CD4-positive, alpha-beta T cell (primary cell): ENCODE measurements around the gene DHDH. TPM values are rescaled to one million over a fixed set of nuclear protein-coding genes. Genes with fewer than 3 reads are reported as not detected.

Experiments
- ATAC-seq: fragments of 200-7000 bp; cut with Tn5 transposase; one replicate; pipeline ENCODE4 v1.10.0; 2022; ENCODE audit warnings: mild to moderate bottlenecking; ENCODE audit not compliant: poor library complexity
- CTCF ChIA-PET: fragments of 350-600 bp; sonication (Branson Sonifier 250); formaldehyde crosslinking; loops from one replicate; lab custom pipeline; 2021; ENCODE audit warnings: antibody characterized with exemption, inconsistent platforms; lab: Charles Lee
- POLR2A ChIA-PET: fragments of 350-600 bp; sonication (Branson Sonifier 250); formaldehyde crosslinking; loops from one replicate; lab custom pipeline; 2021; ENCODE audit warnings: antibody characterized with exemption, inconsistent platforms; lab: Charles Lee
- DNase-seq, 14 experiments: peaks; one replicate each; pipeline ENCODE4 v3.0.0-alpha.2; 2013 to 2020; ENCODE audit warnings: mixed read lengths in 2 of 14
- H3K27ac ChIP-seq, 2 donors: one replicate each; pipeline versions ENCODE4 v1.5.1 to v1.7.0; 2013; ENCODE audit warnings: low read length in 2 of 2, low read depth in 1 of 2, mild to moderate bottlenecking in 1 of 2
- H3K27me3 ChIP-seq, 2 experiments: 1 replicate in 1 of 2; 2 replicates in 1 of 2; pipeline versions ENCODE4 v1.6.1 to v1.7.0; 2013; ENCODE audit warnings: low read length in 2 of 2, control low read depth in 1 of 2, mild to moderate bottlenecking in 1 of 2, moderate library complexity in 1 of 2; ENCODE audit not compliant: insufficient read depth in 2 of 2, control insufficient read depth in 1 of 2
- H3K36me3 ChIP-seq: one replicate; pipeline ENCODE4 v1.6.1; 2013; ENCODE audit warnings: low read length, control low read depth; ENCODE audit not compliant: insufficient read depth
- H3K4me1 ChIP-seq: one replicate; pipeline ENCODE4 v1.6.1; 2013; ENCODE audit warnings: low read length, control low read depth; ENCODE audit not compliant: insufficient read depth
- H3K4me3 ChIP-seq: one replicate; pipeline ENCODE4 v1.5.1; 2013; ENCODE audit warnings: mild to moderate bottlenecking, low read length, moderate library complexity
- H3K9me3 ChIP-seq, 2 experiments: 1 replicate in 1 of 2; 2 replicates in 1 of 2; pipeline versions ENCODE4 v1.6.1 to v1.7.0; 2013; ENCODE audit warnings: low read length in 2 of 2, mild to moderate bottlenecking in 2 of 2, control low read depth in 1 of 2, moderate library complexity in 1 of 2; ENCODE audit not compliant: control insufficient read depth in 1 of 2, insufficient read depth in 1 of 2
- H3K27ac Mint-ChIP-seq: one replicate; pipeline ENCODE4 v1.8.0; 2020; ENCODE audit warnings: mixed read lengths
- H3K27me3 Mint-ChIP-seq: one replicate; pipeline ENCODE4 v1.8.0; 2021; ENCODE audit warnings: mixed read lengths
- H3K36me3 Mint-ChIP-seq: one replicate; pipeline ENCODE4 v1.8.0; 2021; ENCODE audit warnings: low read depth, mixed read lengths
- H3K4me1 Mint-ChIP-seq: one replicate; pipeline ENCODE4 v1.8.0; 2021; ENCODE audit warnings: low read depth, mixed read lengths
- H3K4me3 Mint-ChIP-seq: one replicate; pipeline ENCODE4 v1.8.0; 2020; ENCODE audit warnings: mild to moderate bottlenecking, mixed read lengths
- H3K9me3 Mint-ChIP-seq: one replicate; pipeline ENCODE4 v1.8.0; 2020; ENCODE audit warnings: mixed read lengths
- intact Hi-C, 2 experiments: fragments of 100-400 bp; cut with DNase I in 1 of 2; cut with micrococcal nuclease in 1 of 2; formaldehyde crosslinking; loops; one replicate each; pipeline versions ENCODE4 v1.15.1 to v1.9.0; 2023 to 2025; cut with DNase I, micrococcal nuclease
- total RNA-seq, 174 experiments: library from RNA in 2 of 174; stranded (reverse) in 2 of 174; gene quantifications; one replicate each; pipeline ENCODE4 v1.2.3 and lab custom pipeline; 2021 to 2026
- TF ChIP-seq, protein P1 (sequence below): fragments of 200-600 bp; IDR thresholded peaks from one replicate; pipeline ENCODE4 v1.8.0; 2022; ENCODE audit warnings: antibody characterized with exemption, mild to moderate bottlenecking

DHDH gene
- total RNA-seq, 2 experiments from 2014 or later = 1.1 to 1.8 TPM

DNA sequence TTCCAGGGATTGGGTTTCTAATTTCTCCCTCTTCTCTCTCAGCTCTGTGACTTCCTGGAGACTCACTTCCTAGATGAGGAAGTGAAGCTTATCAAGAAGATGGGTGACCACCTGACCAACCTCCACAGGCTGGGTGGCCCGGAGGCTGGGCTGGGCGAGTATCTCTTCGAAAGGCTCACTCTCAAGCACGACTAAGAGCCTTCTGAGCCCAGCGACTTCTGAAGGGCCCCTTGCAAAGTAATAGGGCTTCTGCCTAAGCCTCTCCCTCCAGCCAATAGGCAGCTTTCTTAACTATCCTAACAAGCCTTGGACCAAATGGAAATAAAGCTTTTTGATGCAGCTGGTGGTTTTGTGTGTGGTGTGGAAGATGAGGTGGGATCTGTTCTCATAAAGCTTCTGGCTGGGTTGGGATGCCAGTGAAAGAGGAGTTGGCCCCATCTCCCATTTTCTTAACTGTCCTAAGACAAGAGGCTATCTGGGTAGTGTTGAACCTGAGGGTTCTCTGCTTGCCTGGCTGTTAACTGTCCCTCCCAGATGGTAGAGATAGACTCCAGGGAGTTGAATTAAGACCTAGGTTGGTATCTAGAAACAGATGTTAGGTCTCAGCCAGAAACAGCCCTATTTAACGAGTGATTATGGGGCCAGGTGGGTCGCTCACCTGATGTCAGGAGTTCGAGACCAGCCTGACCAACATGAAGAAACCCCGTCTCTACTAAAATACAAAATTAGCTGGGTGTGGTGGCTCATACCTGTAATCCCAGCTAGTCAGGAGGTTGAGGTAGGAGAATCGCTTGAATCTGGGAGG is 33.2 kb downstream of the DHDH start:
- intact Hi-C loops = loop anchor here in 1 of 2 experiments (5.0 kb wide), 2 partner anchors 109 to 319 kb away; partner anchors contain the start of gene CA11
- H3K4me1 Mint-ChIP-seq = peaks cover 53% of the 10 kb centered on the region
- H3K27me3 Mint-ChIP-seq = no peaks in the 10 kb centered on the region
- H3K27me3 ChIP-seq = peaks cover 0 to 2% of the 10 kb centered on the region in 2 experiments
- H3K4me3 ChIP-seq = peak overlapping the region; percentile 85
- peaks cover 0 to 3% of the 10 kb centered on the region in 2 experiments for H3K9me3 ChIP-seq
- H3K27ac Mint-ChIP-seq = peak overlapping the region; percentile 97
- peak overlapping the region; percentile 97 for H3K4me3 Mint-ChIP-seq
- H3K36me3 Mint-ChIP-seq = peaks cover 47% of the 10 kb centered on the region
- no peak for ATAC-seq
- DNase-seq = no peak
- ChIA-PET CTCF (interaction anchor here (1.4 kb wide), 1 partner anchor 27 kb away, joined by 5 read pairs; the partner anchor contains the start of genes GYS1 and RUVBL2), POLR2A (interaction anchor here (0.9 to 3.8 kb wide), 19 partner anchors 10 to 673 kb away, joined by 3 to 41 read pairs (median 4); partner anchors contain the start of genes BAX, DHDH, GYS1 and NUCB1)
- H3K36me3 ChIP-seq = peaks cover 42% of the 10 kb centered on the region
- TF ChIP-seq, protein P1, sequence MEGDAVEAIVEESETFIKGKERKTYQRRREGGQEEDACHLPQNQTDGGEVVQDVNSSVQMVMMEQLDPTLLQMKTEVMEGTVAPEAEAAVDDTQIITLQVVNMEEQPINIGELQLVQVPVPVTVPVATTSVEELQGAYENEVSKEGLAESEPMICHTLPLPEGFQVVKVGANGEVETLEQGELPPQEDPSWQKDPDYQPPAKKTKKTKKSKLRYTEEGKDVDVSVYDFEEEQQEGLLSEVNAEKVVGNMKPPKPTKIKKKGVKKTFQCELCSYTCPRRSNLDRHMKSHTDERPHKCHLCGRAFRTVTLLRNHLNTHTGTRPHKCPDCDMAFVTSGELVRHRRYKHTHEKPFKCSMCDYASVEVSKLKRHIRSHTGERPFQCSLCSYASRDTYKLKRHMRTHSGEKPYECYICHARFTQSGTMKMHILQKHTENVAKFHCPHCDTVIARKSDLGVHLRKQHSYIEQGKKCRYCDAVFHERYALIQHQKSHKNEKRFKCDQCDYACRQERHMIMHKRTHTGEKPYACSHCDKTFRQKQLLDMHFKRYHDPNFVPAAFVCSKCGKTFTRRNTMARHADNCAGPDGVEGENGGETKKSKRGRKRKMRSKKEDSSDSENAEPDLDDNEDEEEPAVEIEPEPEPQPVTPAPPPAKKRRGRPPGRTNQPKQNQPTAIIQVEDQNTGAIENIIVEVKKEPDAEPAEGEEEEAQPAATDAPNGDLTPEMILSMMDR = no peak
- H3K9me3 Mint-ChIP-seq = no peaks in the 10 kb centered on the region
- peaks cover 56% of the 10 kb centered on the region for H3K4me1 ChIP-seq
- H3K27ac ChIP-seq = peak overlapping the region in 1 of 2 donors; percentile 71

DNA sequence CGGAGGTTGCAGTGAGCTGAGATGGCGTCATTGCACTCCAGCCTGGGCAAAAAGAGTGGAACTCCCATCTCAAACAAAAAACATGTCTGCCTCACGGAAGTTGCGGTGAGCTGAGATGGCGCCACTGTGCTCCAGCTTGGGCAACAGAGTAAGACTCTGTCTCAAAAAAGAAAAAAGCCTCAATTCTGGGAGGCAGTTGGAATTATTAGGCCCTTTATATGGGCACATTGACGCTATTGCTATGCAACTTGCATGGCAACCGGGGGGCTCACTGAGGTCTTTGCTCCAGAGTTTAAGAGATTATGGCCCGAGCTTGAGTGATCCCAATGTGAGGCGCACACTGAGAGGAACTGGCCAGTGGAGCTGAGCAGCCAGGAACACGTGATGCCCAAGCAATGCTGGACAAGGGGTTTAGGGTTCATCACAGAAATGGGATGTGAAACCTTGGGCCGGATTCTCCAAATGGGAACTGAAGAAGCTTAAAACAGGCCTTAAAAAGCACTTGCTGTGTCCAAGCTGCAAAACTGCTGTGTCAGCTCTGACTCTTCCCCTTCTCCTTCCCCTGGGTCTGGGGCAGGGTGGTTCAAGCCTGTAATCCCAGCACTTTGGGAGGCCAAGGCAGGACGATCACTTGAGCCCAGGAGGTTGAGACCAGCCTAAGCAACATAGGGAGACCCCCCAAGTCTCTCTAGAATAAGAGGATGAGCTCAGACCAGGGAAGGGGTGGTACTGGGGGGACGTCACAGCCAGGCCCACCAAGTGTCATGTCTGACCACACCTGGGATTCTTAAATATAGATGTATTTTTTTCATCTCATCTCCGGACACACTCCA is 34.1 kb downstream of the DHDH start:
- Histone ChIP-seq H3K36me3 (peaks cover 42% of the 10 kb centered on the region), H3K9me3 (peaks cover 0 to 3% of the 10 kb centered on the region in 2 experiments), H3K27me3 (peaks cover 0 to 2% of the 10 kb centered on the region in 2 experiments), H3K4me1 (peaks cover 48% of the 10 kb centered on the region), H3K27ac (no peak overlapping the region), H3K4me3 (no peak overlapping the region)
- Mint-ChIP-seq H3K27ac (peak overlapping the region; percentile 97), H3K27me3 (no peaks in the 10 kb centered on the region), H3K4me3 (peak overlapping the region; percentile 97), H3K9me3 (no peaks in the 10 kb centered on the region), H3K36me3 (peaks cover 49% of the 10 kb centered on the region), H3K4me1 (peaks cover 45% of the 10 kb centered on the region)
- ChIA-PET POLR2A (interaction anchor here (0.8 to 3.8 kb wide), 10 partner anchors 9 to 180 kb away, joined by 3 to 41 read pairs (median 4); partner anchors contain the start of genes DHDH, GYS1 and RUVBL2), CTCF (interaction anchor here (1.4 kb wide), 1 partner anchor 26 kb away, joined by 5 read pairs; the partner anchor contains the start of genes GYS1 and RUVBL2)
- intact Hi-C loops = loop anchor here in 1 of 2 experiments (5.0 kb wide), 2 partner anchors 110 to 320 kb away; partner anchors contain the start of gene CA11
- DNase-seq = peak in 3 of 14 experiments; percentile 32 to 73 (median 66)
- TF ChIP-seq, protein P1 = no peak
- ATAC-seq = no peak
